Stomach (tissue), 9 donors: ENCODE measurements around the gene GREB1L. TPM values are rescaled to one million over a fixed set of nuclear protein-coding genes. Genes with fewer than 3 reads are reported as not detected.

Experiments
- DNase-seq, 2 donors: peaks; one replicate each; pipeline versions ENCODE4 v3.0.0 to v3.0.0-alpha.2; 2013 to 2019
- H3K27ac ChIP-seq, 5 donors: fragments of 200-600 bp in 4 of 5; sonication (generic) in 4 of 5; one replicate each; pipeline ENCODE4 v1.5.1; 2013 to 2019; ENCODE audit warnings: mild to moderate bottlenecking in 1 of 5, moderate library complexity in 1 of 5
- H3K27me3 ChIP-seq, 3 donors: fragments of 200-600 bp; sonication (generic); one replicate each; pipeline ENCODE4 v1.5.1; 2017 to 2019; ENCODE audit warnings: mixed run types in 1 of 3
- H3K36me3 ChIP-seq, 4 donors: fragments of 200-600 bp; sonication (generic); 1 replicate in 3 of 4; 2 replicates in 1 of 4; pipeline ENCODE4 v1.5.1; 2016 to 2019
- H3K4me1 ChIP-seq, 4 donors: fragments of 200-600 bp; sonication (generic); one replicate each; pipeline ENCODE4 v1.5.1; 2016 to 2019
- H3K4me3 ChIP-seq, 4 donors: fragments of 200-600 bp; sonication (generic) in 3 of 4; one replicate each; pipeline ENCODE4 v1.5.1; 2016 to 2019; ENCODE audit warnings: mild to moderate bottlenecking in 1 of 4
- H3K9me3 ChIP-seq, 4 donors: fragments of 200-600 bp; sonication (generic); one replicate each; pipeline ENCODE4 v1.5.1; 2016 to 2019
- CTCF ChIP-seq, 7 experiments: fragments of 450-650 bp in 4 of 7; fragments of 200-600 bp in 3 of 7; sonication (generic) in 3 of 7; IDR thresholded peaks; one replicate each; pipeline ENCODE4 v1.5.1; 2016 to 2019; ENCODE audit warnings: antibody characterized with exemption in 7 of 7, control low read depth in 2 of 7, mild to moderate bottlenecking in 1 of 7
- EP300 ChIP-seq: sonication (generic); formaldehyde crosslinking; IDR thresholded peaks from one replicate; pipeline ENCODE4 v1.6.1; 2017; ENCODE audit warnings: antibody characterized with exemption
- POLR2A ChIP-seq, 4 donors: fragments of 450-650 bp; IDR thresholded peaks; one replicate each; pipeline ENCODE4 v1.6.1; 2016; ENCODE audit warnings: antibody characterized with exemption in 4 of 4, control low read depth in 2 of 4, mild to moderate bottlenecking in 1 of 4, moderate library complexity in 1 of 4
- POLR2AphosphoS5 ChIP-seq, 3 donors: sonication (generic); formaldehyde crosslinking; IDR thresholded peaks; one replicate each; pipeline ENCODE4 v1.6.1; 2016; ENCODE audit warnings: antibody characterized with exemption in 3 of 3
- WGBS, 5 donors: extraction: QIAGEN DNeasy Blood & Tissue Kit in 3 of 5; methylation state at CpG; one replicate each; pipeline versions ENCODE4 v1.1.5 to v1.1.7; 2013 to 2018; 5-methylcytosine and 5-hydroxymethylcytosine counted together
- intact Hi-C: fragments of 100-400 bp; cut with DNase I; formaldehyde crosslinking; loops from one replicate; pipeline ENCODE4 v1.15.1; 2023; ENCODE audit warnings: low total_unique reads
- polyA plus RNA-seq, 3 donors: library from polyadenylated mRNA; stranded (reverse); fragments of 200-250 nt; gene quantifications; one replicate each; pipeline ENCODE4 v1.2.3, GENCODE V29; 2013
- total RNA-seq, 5 donors: library from RNA; depleted of rRNA; stranded (reverse); fragments of >200 nt; gene quantifications; one replicate each; pipeline versions ENCODE4 v1.1.0 to v1.2.3, GENCODE V29; 2014 to 2016
- donor health status: healthy with polysubstance abuse.
- donor health status: Bipolar disorder and iron deficiency.
- donor health status: healthy.

The GREB1L gene
- total and polyA plus RNA-seq, 8 donors: 0.15 to 77.6 (median 0.45) TPM; not detected in 1

- intact Hi-C loops: no loop called here
- Histone ChIP-seq H3K9me3 (no peaks in the 10 kb centered on the region), H3K27ac (no peak overlapping the region), H3K27me3 (no peaks in the 10 kb centered on the region), H3K4me3 (no peak overlapping the region), H3K36me3 (no peaks in the 10 kb centered on the region), H3K4me1 (no peaks in the 10 kb centered on the region)
- no peak for DNase-seq
- TF ChIP-seq POLR2A (IDR thresholded peaks at IDR 0.05) (no peak), CTCF (IDR thresholded peaks at IDR 0.05) (no peak), EP300 (no peak), POLR2AphosphoS5 (IDR thresholded peaks at IDR 0.05) (no peak)
- WGBS, 5 donors: 86 to 94% (median 90%) methylated on average over 3 of the region's 3 CpGs
These were observed 51.4 kb downstream of the GREB1L start for GRCh38 chr18:21293479-21293878.

- intact Hi-C loops: no loop called here
- WGBS, 5 donors: 66 to 75% (median 72%) methylated on average over 3 of the region's 3 CpGs
- Histone ChIP-seq H3K4me3 (no peak overlapping the region), H3K27ac (no peak overlapping the region), H3K36me3 (no peaks in the 10 kb centered on the region), H3K4me1 (no peaks in the 10 kb centered on the region), H3K27me3 (no peaks in the 10 kb centered on the region), H3K9me3 (no peaks in the 10 kb centered on the region)
- no peak for TF ChIP-seq POLR2AphosphoS5 (IDR thresholded peaks at IDR 0.05)
- TF ChIP-seq EP300: no peak
- TF ChIP-seq CTCF (IDR thresholded peaks at IDR 0.05): no peak
- TF ChIP-seq POLR2A (IDR thresholded peaks at IDR 0.05): no peak
- no peak for DNase-seq
These were observed 53.1 kb downstream of the GREB1L start for GRCh38 chr18:21295101-21295500.

GRCh38 chr18:21296045-21296444, 54.0 kb downstream of the GREB1L start:
- 78 to 94% (median 80%) methylated on average over 1 of the region's 1 CpG for WGBS, 5 donors
- intact Hi-C loops: no loop called here
- no peak for TF ChIP-seq EP300
- no peak for TF ChIP-seq POLR2A (IDR thresholded peaks at IDR 0.05)
- no peak for TF ChIP-seq POLR2AphosphoS5 (IDR thresholded peaks at IDR 0.05)
- no peak for TF ChIP-seq CTCF (IDR thresholded peaks at IDR 0.05)
- no peaks in the 10 kb centered on the region for H3K36me3 ChIP-seq
- DNase-seq: no peak
- no peak overlapping the region for H3K27ac ChIP-seq
- no peaks in the 10 kb centered on the region for H3K27me3 ChIP-seq
- H3K4me3 ChIP-seq: no peak overlapping the region
- H3K4me1 ChIP-seq: no peaks in the 10 kb centered on the region
- no peaks in the 10 kb centered on the region for H3K9me3 ChIP-seq

- no peak for DNase-seq
- Histone ChIP-seq H3K4me3 (no peak overlapping the region), H3K27me3 (no peaks in the 10 kb centered on the region), H3K4me1 (no peaks in the 10 kb centered on the region), H3K27ac (no peak overlapping the region), H3K9me3 (no peaks in the 10 kb centered on the region), H3K36me3 (no peaks in the 10 kb centered on the region)
- intact Hi-C loops: no loop called here
- WGBS, 5 donors: 58 to 76% (median 65%) methylated on average over 4 of the region's 4 CpGs
- TF ChIP-seq CTCF (IDR thresholded peaks at IDR 0.05): no peak
- no peak for TF ChIP-seq POLR2AphosphoS5 (IDR thresholded peaks at IDR 0.05)
- TF ChIP-seq POLR2A (IDR thresholded peaks at IDR 0.05): no peak
- no peak for TF ChIP-seq EP300
These were observed 56.3 kb downstream of the GREB1L start for GRCh38 chr18:21298351-21298750.
